Activated B cell treated with CpG ODN at 0.5 μM for 24 hours (primary cell): ENCODE data around the gene TEKTIP1. TPM values are rescaled to one million over a fixed set of nuclear protein-coding genes. Genes with fewer than 3 reads are reported as not detected.

Source experiments
- ATAC-seq: fragments of 200-7000 bp; cut with Tn5 transposase; one replicate; pipeline ENCODE4 v1.10.0; 2021; ENCODE audit warnings: low read depth, mild to moderate bottlenecking, moderate library complexity
- CTCF ChIA-PET: fragments of 350-600 bp; sonication (Branson Sonifier 250); formaldehyde crosslinking; loops from one replicate; lab custom pipeline; 2021; ENCODE audit warnings: antibody characterized with exemption; lab: Charles Lee
- POLR2A ChIA-PET: fragments of 350-600 bp; sonication (Branson Sonifier 250); formaldehyde crosslinking; loops from one replicate; lab custom pipeline; 2021; ENCODE audit warnings: antibody characterized with exemption; lab: Charles Lee
- DNase-seq: peaks from one replicate; pipeline ENCODE4 v3.0.0; 2022
- H3K27ac Mint-ChIP-seq: one replicate; pipeline ENCODE4 v1.8.0; 2020; ENCODE audit warnings: mixed read lengths
- H3K27me3 Mint-ChIP-seq: one replicate; pipeline ENCODE4 v1.8.0; 2021; ENCODE audit warnings: mixed read lengths
- H3K36me3 Mint-ChIP-seq: one replicate; pipeline ENCODE4 v1.8.0; 2021; ENCODE audit warnings: low read depth, mixed read lengths
- H3K4me1 Mint-ChIP-seq: one replicate; pipeline ENCODE4 v1.8.0; 2021; ENCODE audit warnings: mixed read lengths
- H3K4me3 Mint-ChIP-seq: one replicate; pipeline ENCODE4 v1.8.0; 2020; ENCODE audit warnings: mild to moderate bottlenecking, mixed read lengths
- H3K9me3 Mint-ChIP-seq: one replicate; pipeline ENCODE4 v1.8.0; 2020; ENCODE audit warnings: mixed read lengths
- CTCF ChIP-seq: fragments of 200-600 bp; IDR thresholded peaks from one replicate; pipeline ENCODE4 v1.8.0; 2022; ENCODE audit warnings: antibody characterized with exemption, mild to moderate bottlenecking
- intact Hi-C: fragments of 100-400 bp; cut with micrococcal nuclease; formaldehyde crosslinking; loops from one replicate; pipeline ENCODE4 v1.15.1; 2024
- total RNA-seq: library from RNA; stranded (reverse); gene quantifications from 2 replicates; pipeline ENCODE4 v1.2.3, GENCODE V29; 2022

The TEKTIP1 gene
- total RNA-seq, 1 donor from 2014 or later, result 7.1 TPM

DNA sequence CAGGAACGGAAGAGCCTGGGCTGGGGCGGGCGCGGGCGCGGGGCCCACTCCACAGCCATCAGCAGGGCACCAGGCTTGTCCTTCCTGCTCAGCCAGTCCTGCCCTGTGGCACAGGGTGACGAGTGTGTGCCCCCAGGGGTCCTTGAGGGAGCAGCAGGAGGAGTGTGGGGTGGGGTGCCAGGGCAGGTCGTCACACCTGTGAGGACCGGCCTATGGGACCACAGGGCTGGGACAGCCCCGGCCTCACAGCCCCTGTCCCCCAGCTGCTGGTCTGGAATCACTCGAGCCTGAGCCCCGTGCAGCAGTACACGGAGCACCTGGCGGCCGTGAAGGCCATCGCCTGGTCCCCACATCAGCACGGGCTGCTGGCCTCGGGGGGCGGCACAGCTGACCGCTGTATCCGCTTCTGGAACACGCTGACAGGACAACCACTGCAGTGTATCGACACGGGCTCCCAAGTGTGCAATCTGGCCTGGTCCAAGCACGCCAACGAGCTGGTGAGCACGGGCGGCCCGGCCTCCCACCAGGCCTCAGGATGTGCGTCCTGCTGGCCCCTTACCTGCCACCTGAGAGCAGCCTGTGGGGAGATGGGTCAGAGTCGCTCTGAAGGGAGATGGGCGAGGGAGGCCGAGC lies 6.7 kb upstream of the TEKTIP1 start:
- H3K9me3 Mint-ChIP-seq, result no peaks in the 10 kb centered on the region
- no peaks in the 10 kb centered on the region for H3K4me1 Mint-ChIP-seq
- POLR2A ChIA-PET, result no interaction called here
- intact Hi-C loops, result no loop called here
- H3K36me3 Mint-ChIP-seq, result peaks cover 33% of the 10 kb centered on the region
- ATAC-seq (no peak), DNase-seq (no peak)
- CTCF ChIA-PET, result no interaction called here
- H3K27ac Mint-ChIP-seq, result no peak overlapping the region
- no peaks in the 10 kb centered on the region for H3K27me3 Mint-ChIP-seq
- TF ChIP-seq CTCF, result no peak
- no peak overlapping the region for H3K4me3 Mint-ChIP-seq

- ATAC-seq (no peak), DNase-seq (no peak)
- ChIA-PET POLR2A (no interaction called here), CTCF (no interaction called here)
- Mint-ChIP-seq H3K27me3 (no peaks in the 10 kb centered on the region), H3K9me3 (no peaks in the 10 kb centered on the region), H3K4me1 (no peaks in the 10 kb centered on the region), H3K4me3 (no peak overlapping the region), H3K36me3 (peaks cover 37% of the 10 kb centered on the region), H3K27ac (no peak overlapping the region)
- intact Hi-C loops, result no loop called here
- no peak for TF ChIP-seq CTCF
These were observed 5.9 kb upstream of the TEKTIP1 start for GRCh38 chr19:3533033-3533432.

DNA sequence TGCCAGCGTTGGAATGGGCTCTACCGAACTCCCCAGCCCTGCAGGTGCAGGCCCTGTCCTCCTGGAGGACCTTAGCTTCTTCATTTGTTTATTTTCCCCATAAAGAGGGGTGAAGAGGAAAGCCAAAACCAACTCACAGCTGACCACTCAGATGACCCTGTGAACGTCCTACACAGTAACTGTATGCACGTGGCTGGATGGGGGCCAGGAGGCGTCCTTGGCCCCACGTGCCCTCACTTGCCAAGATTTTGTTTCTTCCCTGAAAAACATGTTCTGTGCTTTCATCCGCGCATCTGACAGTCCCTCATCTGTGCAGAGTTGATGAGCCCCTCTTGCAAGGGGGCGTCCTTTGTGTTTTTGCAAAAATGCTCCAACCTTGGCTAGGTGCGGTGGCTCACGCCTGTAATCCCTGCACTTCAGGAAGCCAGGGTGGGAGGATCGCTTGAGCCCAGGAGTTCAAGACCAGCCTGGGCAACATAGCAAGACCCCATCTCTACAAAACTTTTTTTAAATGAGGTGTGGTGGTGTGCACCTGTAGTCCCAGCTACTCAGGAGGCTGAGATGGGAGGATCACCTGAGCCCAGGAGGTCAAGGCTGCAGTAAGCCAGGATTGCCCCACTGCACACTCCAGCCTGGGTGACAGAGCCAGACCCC lies 5.3 kb upstream of the TEKTIP1 start:
- no peak overlapping the region for H3K27ac Mint-ChIP-seq
- TF ChIP-seq CTCF, result no peak
- H3K4me1 Mint-ChIP-seq, result no peaks in the 10 kb centered on the region
- POLR2A ChIA-PET, result no interaction called here
- ATAC-seq (no peak), DNase-seq (no peak)
- H3K4me3 Mint-ChIP-seq, result no peak overlapping the region
- intact Hi-C loops, result no loop called here
- peaks cover 43% of the 10 kb centered on the region for H3K36me3 Mint-ChIP-seq
- CTCF ChIA-PET, result no interaction called here
- H3K27me3 Mint-ChIP-seq, result no peaks in the 10 kb centered on the region
- no peaks in the 10 kb centered on the region for H3K9me3 Mint-ChIP-seq

GRCh38 chr19:3534375-3535234 lies 4.4 kb upstream of the TEKTIP1 start:
- ChIA-PET POLR2A (interaction anchor here (0.5 kb wide), 1 partner anchor 54 kb away, joined by 3 read pairs; no protein-coding TSS in a partner anchor), CTCF (no interaction called here)
- Mint-ChIP-seq H3K4me1 (no peaks in the 10 kb centered on the region), H3K27me3 (no peaks in the 10 kb centered on the region), H3K27ac (no peak overlapping the region), H3K9me3 (no peaks in the 10 kb centered on the region), H3K36me3 (peaks cover 46% of the 10 kb centered on the region), H3K4me3 (no peak overlapping the region)
- DNase-seq (no peak), ATAC-seq (no peak)
- TF ChIP-seq CTCF, result no peak
- intact Hi-C loops, result no loop called here

DNA sequence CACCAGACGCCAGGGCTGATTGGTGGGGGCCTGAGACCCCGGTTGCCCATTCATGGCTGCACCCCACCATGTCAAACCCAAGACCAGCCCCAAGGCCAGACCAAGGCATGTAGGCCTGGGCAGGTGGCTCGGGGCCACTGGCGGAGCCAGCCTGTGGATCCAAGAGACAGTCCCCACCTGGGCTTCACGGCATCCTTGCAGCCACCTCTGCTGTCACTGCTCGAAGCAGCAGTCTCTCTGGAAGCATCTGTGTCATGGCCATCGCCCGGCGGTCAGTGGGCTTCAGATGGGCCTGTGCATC lies 3.8 kb upstream of the TEKTIP1 start:
- no peak for ATAC-seq
- H3K36me3 Mint-ChIP-seq, result peaks cover 49% of the 10 kb centered on the region
- no peak for DNase-seq
- ChIA-PET POLR2A (interaction anchor here (0.5 kb wide), 1 partner anchor 54 kb away, joined by 3 read pairs; no protein-coding TSS in a partner anchor), CTCF (no interaction called here)
- TF ChIP-seq CTCF, result no peak
- H3K9me3 Mint-ChIP-seq, result no peaks in the 10 kb centered on the region
- no peaks in the 10 kb centered on the region for H3K27me3 Mint-ChIP-seq
- no peak overlapping the region for H3K27ac Mint-ChIP-seq
- H3K4me1 Mint-ChIP-seq, result no peaks in the 10 kb centered on the region
- H3K4me3 Mint-ChIP-seq, result no peak overlapping the region
- intact Hi-C loops, result no loop called here
